Lung microvascular endothelial cell (primary cell): ENCODE results near the gene HFM1. TPM values are rescaled to one million over a fixed set of nuclear protein-coding genes. Genes with fewer than 3 reads are reported as not detected.
A peak's percentile ranks its signal among the peaks of the same experiment; 100 is the strongest.
"Not testable (repeated sequence)": the region's sequence is repeated elsewhere in the genome, so short reads cannot be mapped to it uniquely, and the experiment has no call there.

Source experiments
- DNase-seq, 2 donors: peaks; one replicate each; pipeline versions ENCODE4 v3.0.0 to v3.0.0-alpha.2; 2010; ENCODE audit warnings: low read depth in 2 of 2
- total RNA-seq: library from RNA; depleted of rRNA; stranded (reverse); fragments of >200 nt; gene quantifications from 2 replicates; pipeline ENCODE4 v1.2.1, GENCODE V29; 2014

HFM1 gene, protein sequence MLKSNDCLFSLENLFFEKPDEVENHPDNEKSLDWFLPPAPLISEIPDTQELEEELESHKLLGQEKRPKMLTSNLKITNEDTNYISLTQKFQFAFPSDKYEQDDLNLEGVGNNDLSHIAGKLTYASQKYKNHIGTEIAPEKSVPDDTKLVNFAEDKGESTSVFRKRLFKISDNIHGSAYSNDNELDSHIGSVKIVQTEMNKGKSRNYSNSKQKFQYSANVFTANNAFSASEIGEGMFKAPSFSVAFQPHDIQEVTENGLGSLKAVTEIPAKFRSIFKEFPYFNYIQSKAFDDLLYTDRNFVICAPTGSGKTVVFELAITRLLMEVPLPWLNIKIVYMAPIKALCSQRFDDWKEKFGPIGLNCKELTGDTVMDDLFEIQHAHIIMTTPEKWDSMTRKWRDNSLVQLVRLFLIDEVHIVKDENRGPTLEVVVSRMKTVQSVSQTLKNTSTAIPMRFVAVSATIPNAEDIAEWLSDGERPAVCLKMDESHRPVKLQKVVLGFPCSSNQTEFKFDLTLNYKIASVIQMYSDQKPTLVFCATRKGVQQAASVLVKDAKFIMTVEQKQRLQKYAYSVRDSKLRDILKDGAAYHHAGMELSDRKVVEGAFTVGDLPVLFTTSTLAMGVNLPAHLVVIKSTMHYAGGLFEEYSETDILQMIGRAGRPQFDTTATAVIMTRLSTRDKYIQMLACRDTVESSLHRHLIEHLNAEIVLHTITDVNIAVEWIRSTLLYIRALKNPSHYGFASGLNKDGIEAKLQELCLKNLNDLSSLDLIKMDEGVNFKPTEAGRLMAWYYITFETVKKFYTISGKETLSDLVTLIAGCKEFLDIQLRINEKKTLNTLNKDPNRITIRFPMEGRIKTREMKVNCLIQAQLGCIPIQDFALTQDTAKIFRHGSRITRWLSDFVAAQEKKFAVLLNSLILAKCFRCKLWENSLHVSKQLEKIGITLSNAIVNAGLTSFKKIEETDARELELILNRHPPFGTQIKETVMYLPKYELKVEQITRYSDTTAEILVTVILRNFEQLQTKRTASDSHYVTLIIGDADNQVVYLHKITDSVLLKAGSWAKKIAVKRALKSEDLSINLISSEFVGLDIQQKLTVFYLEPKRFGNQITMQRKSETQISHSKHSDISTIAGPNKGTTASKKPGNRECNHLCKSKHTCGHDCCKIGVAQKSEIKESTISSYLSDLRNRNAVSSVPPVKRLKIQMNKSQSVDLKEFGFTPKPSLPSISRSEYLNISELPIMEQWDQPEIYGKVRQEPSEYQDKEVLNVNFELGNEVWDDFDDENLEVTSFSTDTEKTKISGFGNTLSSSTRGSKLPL (N-terminal part only)
- 0.20 and 0.22 TPM in 2 replicates for total RNA-seq

DNA sequence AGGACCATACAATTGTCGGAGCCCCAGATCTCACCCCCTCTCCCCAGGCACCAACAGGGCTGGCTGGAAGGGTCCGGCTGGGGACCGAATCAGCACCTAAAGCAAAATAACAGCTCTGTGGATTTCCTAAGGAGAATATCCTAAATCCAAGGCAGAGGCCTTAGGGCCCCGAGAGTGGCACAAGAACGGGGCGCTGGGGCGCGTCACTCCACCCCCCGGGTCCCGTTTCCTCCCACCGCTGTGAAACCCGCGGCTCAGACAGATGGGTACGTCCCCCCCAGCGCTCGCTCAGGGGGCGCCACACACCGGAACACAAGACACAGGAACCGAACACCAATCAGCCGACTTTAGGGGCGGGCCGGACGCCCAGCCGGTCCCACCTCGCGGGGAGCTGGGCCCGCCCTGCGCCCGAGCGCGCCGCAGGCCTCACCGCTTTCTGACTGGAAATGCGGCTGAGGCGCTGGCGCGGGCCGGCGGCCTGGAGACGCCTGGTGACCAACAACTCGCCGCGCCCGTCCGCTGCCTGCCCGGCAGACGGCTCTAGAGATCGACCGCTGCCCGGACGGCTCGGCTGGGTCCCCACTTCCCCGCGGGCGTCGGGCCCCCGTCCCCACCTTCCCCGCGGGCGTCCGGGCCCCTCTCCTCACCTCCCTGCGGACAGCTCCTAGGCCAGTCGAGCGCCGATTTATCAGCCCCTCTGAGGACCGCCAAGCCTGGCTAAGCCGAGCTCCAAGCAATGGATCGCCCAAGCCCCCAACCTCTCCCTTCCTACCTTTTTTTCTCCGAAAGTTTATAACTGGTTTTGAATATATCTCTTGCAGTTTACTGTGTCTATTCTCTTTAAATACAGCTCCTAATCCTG is at the start of gene HFM1:
TSS of gene HFM1 (minus strand) at position 687 of the 862 bp plus-strand sequence. CDS start 3,755 bp downstream, outside the sequence.
- DNase-seq, result peak; percentile 60 to 66

DNA sequence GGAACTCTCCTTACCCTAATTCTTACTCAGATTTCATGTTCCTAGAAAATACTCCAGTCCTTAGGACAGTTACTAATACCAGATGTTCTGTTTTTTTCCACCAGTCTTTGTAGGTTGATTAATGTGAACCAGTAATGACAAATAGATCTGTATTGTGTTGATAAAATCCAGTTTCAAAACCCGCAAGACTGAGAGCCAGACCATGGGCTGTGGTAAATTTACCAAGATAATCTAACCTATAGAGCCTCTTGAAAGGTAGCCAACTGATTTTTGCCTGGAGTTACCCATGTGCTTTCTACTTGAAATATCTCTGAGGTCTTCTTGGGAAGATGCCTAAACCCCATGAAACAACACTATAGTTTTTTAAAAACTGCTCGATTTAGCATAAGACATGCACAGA is 49.5 kb upstream of the HFM1 start:
- no peak for DNase-seq

DNA sequence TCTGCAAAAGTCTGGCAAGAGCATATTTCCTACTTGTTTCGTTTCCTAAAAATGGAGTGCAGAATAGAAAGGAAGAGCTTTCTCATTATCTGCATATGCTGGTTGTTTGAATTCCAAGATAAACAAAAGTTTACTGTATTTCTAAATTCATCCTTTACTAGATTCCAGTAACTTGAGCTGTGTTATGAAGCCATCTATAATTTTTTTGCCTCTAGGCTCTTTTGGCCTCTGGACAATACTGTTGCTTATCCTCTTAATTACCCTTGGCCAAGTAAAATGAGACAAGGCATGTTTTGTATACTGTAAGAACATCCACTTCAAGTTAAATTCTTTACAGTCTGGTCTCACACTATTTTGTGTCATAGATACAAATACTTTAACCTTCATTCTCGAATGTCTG is 45.6 kb upstream of the HFM1 start:
- no peak for DNase-seq

DNA sequence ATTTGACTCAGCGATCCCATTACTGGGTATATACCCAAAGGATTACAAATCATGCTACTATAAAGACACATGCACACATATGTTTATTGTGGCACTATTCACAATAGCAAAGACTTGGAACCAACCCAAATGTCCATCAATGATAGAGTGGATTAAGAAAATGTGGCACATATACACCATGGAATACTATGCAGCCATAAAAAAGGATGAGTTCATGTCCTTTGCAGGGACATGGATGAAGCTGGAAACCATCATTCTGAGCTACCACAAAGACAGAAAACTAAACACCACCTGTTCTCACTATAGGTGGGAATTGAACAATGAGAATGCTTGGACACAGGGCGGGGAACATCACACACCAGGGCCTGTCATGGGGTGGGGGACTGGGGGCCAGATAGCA is 43.1 kb upstream of the HFM1 start:
- DNase-seq, result not testable (repeated sequence)

DNA sequence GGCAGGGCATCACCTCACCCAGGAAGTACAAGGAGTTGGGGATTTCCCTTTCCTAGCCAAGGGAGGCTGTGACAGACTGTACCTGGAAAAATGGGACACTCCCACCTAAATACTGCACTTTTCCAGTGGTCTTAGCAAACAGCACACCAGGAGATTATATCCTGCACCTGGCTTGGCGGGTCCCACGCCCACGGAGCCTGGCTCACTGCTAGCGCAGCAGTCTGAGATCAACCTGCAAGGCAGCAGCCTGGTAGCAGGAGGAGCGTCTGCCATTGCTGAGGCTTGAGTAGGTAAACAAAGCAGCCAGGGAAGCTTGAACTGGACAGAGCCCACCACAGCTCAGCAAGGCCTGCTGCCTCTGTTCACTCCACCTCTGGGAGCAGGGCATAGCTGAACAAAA is 37.3 kb upstream of the HFM1 start:
- DNase-seq, result not testable (repeated sequence)

DNA sequence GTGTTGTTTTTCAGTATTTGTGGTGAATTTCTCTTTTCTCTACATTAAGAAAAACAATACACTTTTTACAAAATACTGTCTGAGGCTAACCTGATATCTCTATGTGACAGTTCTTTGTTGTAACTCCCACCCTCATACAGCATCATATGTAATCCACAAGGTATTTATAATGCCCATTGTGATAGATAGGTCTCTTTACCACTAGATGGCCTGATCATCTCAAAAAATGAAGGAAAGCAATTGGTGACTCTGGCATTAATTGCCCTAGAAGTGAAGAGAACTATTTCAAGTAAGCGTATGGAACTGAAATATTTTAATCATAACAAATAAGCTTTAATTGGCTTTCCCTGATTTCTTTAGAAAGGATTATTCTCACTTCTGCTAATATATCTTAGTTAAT is 36.2 kb upstream of the HFM1 start:
- peak; percentile 3 to 28 for DNase-seq

DNA sequence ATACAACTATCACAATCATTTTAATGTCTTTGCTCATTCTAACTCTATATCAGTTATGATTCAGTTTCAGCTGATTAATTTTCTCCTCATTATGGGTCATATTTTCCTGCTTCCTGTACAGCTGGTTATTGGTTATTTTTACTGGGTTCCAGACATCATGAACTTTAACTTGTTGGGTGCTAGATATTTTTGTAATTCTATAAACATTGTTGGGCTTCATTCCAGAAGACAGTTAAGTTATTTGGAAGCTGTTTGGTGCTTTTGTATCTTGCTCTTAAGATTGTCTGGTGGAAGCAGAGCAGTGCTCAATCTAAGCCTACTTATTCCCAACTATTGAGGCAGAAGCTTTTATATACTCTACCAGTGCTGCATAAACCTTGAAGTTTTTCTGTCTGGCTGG is 34.4 kb upstream of the HFM1 start:
- no peak for DNase-seq

DNA sequence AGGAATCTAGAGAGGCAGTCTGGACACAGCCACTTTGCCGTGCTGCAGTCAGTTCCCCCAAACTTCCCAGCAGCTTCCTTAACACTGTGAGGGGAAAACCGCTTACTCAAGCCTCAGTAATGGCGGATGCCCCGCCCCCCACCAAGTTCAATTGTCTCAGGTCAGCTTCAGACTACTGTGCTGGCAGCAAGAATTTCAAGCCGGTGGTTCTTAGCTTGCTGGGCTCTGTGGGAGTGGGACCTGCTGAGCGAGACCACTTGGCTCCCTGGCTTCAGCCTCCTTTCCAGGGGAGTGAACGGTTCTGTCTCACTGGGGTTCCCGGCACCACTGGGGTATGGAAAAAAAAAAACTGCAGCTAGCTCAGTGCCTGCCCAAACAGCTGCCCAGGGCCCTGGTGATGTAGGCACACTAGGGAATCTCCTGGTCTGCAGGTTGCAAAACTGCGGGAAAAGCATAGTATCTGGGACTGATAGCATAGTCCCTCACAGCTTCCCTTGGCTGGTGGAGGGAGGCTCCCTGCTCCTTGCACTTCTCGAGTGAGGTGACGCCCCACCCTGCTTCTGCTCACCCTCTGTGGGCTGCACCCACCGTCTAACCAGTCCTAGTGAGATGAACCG is 23.7 kb upstream of the HFM1 start:
- DNase-seq, result peak in 1 of 2 donors; percentile 9

DNA sequence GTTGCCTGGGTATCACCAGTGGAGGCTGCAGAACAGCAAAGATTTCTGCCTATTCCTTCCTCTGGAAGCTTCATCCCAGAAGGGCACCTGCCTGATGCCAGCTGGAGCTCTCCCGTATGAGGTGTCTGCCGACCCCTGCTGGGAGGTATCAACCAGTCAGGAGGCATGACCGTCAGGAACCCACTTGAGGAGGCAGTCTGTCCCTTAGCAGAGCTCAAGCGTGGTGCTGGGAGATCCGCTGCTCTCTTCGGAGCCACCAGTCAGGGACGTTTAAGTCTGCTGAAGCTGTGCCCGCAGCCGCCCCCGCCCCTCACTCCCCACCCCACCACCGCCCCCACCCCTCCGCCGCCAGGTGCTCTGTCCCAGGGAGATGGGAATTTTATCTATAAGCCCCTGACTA is 23.1 kb upstream of the HFM1 start:
- DNase-seq, result no peak

DNA sequence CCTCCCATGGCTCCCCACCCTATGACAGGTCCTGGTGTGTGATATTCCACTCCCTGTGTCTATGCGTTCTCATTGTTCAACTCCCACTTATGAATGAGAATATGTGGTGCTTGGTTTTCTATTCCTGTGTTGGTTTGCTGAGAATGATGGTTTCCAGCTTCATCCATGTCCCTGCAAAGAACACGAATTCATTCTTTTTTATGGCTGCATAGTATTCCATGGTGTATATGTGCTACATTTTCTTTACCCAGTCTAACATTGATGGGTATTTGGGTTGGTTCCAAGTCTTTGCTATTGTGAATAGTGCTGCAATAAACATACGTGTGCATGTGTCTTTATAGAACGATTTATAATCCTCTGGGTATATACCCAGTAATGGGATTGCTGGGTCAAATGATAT is 17.9 kb upstream of the HFM1 start:
- DNase-seq, result not testable (repeated sequence)

DNA sequence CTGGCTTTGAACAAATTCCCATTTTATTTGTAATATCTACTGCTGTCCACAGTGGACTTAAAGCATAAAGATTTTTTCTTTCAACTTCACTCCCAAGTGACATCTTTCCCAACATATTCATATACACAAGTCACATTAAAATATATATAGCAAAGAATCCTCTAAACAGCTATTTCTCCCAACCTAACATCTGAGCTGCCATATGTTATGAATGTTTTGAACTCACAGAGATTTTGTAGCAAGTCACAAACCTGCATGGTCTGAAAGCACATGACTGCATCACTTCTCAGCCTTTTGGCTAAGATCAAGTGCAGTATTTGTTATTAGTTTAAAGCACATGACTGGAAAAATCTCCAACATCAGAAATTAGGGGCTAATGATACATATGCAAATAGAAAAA is 7.7 kb upstream of the HFM1 start:
- no peak for DNase-seq

DNA sequence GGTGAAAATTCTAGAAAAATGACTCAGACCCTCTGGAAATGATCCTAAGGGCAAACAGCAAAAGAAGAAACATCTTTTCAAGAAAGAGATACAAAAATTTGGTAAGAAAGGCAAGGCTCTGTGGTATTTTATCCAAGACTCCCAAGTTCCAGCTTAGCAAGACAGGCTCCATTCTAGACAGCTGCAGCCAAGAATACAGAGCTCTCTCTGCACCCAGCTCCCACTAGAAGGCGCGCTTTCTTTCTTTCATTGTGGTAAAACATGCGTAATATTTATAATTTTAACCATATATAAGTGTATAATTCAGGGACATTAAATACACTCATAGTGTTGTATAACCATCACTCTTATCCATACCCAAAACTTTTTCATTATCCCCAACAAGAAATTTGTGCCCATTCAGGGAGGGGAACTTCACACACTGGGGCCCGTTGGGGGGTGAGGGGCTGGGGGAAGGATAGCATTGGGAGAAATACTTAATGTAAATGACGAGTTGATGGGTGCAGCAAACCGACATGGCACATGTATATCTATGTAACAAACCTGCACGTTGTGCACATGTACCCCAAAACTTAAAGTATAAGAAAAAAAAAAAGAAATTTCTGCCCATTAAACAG is 2.2 kb upstream of the HFM1 start:
- DNase-seq, result no peak

DNA sequence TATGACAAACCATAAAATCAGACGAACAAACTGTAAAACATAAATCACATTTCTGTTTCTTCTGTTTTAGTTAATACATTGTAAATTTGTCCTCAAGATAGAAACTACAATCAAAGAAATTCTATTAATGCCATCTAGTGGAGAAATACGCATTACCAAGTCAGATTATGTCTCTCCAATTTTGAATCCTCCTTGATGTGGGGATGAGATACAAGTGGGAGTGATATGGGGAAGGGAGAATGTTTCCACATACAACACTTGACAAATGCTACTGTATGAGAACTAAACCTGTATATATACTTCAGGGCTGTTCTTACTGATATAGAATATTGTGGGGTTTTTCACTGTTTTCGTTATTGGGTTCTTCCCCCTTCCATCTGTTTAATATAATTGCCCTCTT is 2.6 kb downstream of the HFM1 start:
- peak; percentile 10 to 15 for DNase-seq

DNA sequence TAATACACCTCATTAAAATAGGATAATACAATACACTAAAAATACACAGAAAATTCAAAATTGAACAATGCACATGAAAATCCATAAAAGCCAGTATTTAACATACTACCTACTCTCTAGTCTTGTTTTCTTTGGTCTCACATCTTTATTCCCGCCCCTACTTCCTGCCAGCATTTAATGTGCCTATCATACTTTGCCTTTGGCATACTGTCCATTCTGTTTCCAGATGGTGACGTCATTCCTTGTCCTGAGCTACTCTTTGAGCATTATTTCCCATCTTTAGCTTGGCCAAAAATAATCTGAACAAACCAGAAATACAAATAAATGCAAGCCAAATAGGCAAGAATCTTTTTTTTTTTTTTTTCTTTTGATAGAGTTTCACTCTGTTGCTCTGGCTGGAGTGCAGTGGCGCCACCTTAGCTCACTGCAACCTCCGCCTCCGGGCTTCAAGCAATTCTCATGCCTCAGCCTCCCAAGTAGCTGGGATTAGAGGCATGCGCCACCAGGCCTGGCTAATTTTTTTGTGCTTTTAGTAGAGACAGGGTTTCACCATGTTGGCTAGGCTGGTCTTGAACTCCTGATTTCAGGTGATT is 4.4 kb downstream of the HFM1 start:
- DNase-seq, result no peak

DNA sequence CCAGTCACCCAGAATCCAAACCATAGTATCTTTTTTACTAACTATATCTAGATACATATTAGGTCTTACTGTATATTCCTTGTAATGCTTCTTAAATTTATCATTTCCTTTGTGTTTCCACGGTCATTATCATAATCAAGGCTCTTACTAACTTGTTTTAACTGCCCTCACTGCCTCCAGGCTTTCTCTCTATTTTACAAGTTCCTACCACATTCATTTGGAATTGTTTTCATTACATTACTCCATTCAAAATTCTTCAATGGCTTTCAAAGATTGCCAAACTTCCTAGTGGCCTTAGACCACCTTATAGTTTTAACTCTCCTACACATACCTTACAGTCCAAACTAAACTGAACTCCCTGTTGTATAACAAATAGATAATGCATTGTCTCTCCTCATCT is 6.3 kb downstream of the HFM1 start:
- no peak for DNase-seq

DNA sequence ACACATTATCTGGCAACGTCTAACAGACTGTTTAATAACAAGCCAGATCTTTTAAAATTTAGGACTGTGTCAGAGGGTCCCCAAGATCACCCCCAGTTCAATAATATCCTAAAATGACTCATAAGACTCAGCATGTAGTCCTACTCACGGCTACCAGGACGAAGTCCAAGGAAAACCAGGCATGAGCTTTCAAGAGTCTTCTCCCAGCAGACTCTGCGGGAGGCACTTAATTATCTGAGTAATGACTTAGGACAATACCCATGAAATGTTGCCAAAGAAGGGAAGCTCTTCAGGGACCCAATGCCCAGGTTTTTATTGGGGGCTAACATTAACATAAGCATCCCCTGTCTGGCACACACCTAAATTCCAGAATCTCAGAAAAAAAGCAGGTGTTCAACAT is 7.0 kb downstream of the HFM1 start:
- no peak for DNase-seq

DNA sequence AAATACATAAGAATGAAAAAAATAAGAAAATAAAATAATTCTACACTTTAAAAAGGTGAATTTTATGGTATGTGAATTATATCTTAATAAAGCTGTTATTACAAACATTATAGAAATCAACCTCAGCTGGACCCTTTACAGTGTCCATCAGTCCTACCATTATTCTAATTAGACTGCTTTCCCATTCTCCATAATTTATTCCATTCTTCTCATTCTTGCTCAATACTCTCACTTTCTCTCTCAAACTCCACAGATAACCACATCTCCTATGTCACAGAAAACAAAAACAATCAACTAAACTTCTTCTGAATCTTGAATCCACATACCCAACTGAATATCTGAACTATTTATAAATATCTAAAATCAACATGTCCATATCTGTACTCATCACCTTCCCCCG is 11.6 kb downstream of the HFM1 start:
- no peak for DNase-seq

DNA sequence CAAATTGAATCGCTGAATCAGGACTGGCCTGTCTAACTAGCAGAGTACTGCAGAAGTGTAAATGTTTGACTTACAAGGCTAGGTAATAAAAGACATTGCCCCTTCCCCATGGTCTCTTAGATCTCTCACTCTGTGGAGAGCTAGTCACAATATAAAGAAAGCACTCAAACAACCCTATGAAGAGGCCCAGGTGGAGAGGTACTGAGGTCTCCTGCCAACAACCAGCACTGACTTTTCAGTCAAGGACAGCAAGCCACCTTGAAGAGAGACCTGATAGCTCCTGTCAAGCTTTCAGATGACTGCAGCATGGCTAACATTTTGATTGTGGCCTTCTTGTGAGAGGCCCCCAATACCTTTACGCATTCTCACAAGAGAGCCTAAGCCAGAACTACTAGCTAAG is 18.5 kb downstream of the HFM1 start:
- DNase-seq, result no peak

DNA sequence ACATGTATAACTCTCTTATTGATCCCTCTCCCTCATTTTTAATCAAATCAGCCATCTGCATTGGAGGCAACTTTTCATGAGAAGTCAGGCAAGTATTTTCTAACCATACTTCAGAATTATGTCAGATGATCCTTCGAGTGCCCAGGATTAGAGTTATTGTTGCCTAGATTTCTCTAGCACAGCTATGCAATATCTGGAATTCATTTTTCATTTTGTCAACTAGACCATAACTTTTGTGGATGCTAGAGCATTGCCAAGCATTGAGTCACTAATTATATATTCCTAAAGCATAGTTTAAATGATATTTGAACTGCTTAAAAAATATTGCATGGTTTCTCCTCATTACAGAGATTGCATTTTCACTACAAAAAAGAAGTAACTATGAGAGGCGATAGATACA is 21.2 kb downstream of the HFM1 start:
- DNase-seq, result no peak

DNA sequence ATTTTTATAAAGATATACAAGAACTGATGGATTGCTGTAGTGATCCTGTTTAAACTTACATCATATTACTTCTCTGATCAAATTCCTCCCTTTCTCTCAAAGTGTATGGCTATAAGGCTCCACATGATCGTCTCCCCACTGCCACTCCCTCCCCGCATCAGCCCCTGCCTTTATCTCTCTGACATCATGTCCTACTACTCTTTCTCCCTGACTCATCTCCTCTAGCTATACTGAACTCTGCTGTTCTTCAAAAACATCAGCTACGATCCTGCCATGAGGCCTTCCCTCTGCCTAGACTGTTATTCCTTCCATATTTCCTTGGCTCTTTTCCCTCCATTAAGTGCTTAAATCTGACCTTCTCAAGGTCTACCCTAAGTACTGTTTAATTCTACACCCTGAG is 22.8 kb downstream of the HFM1 start:
- DNase-seq, result no peak
